Measurements from ENCODE around the gene RGS6. TPM values are rescaled to one million over a fixed set of nuclear protein-coding genes. Genes with fewer than 3 reads are reported as not detected.

RGS6 gene
- total RNA-seq, 2 experiments from 2014 or later: not detected

GRCh38 chr14:72253503-72253902, 321.3 kb downstream of the RGS6 start:
- Mint-ChIP-seq H3K36me3 (ENCODE audit: low read depth) (no peaks in the 10 kb centered on the region), H3K9me3 (peaks cover 2% of the 10 kb centered on the region), H3K27me3 (peaks cover 7% of the 10 kb centered on the region), H3K4me1 (ENCODE audit: low read depth) (peaks cover 5% of the 10 kb centered on the region), H3K4me3 (no peak overlapping the region), H3K27ac (no peak overlapping the region)
- no peak for TF ChIP-seq CTCF (IDR thresholded peaks at IDR 0.05)
- no peak for DNase-seq
- ATAC-seq: no peak
- intact Hi-C loops (cut with micrococcal nuclease): no loop called here
- ChIA-PET CTCF (no interaction called here), POLR2A (no interaction called here)

GRCh38 chr14:72254202-72254936, 322.1 kb downstream of the RGS6 start:
- Mint-ChIP-seq H3K4me1 (ENCODE audit: low read depth) (peaks cover 5% of the 10 kb centered on the region), H3K27ac (no peak overlapping the region), H3K9me3 (peaks cover 2% of the 10 kb centered on the region), H3K27me3 (peaks cover 3% of the 10 kb centered on the region), H3K36me3 (ENCODE audit: low read depth) (no peaks in the 10 kb centered on the region), H3K4me3 (no peak overlapping the region)
- POLR2A ChIA-PET: interaction anchor here (1.0 kb wide), 1 partner anchor 11 kb away, joined by 4 read pairs; no protein-coding TSS in a partner anchor
- DNase-seq (no peak), ATAC-seq (no peak)
- intact Hi-C loops (cut with micrococcal nuclease): no loop called here
- CTCF ChIA-PET: no interaction called here
- TF ChIP-seq CTCF (IDR thresholded peaks at IDR 0.05): no peak

- H3K9me3 Mint-ChIP-seq: no peaks in the 10 kb centered on the region
- TF ChIP-seq CTCF (IDR thresholded peaks at IDR 0.05): no peak
- DNase-seq: no peak
- ATAC-seq: peak; percentile 30
- peaks cover 5% of the 10 kb centered on the region for H3K4me1 Mint-ChIP-seq (ENCODE audit: low read depth)
- ChIA-PET CTCF (no interaction called here), POLR2A (interaction anchor here (1.0 kb wide), 1 partner anchor 11 kb away, joined by 4 read pairs; no protein-coding TSS in a partner anchor)
- no peak overlapping the region for H3K27ac Mint-ChIP-seq
- no peak overlapping the region for H3K4me3 Mint-ChIP-seq
- peaks cover 1% of the 10 kb centered on the region for H3K27me3 Mint-ChIP-seq
- H3K36me3 Mint-ChIP-seq (ENCODE audit: low read depth): no peaks in the 10 kb centered on the region
- intact Hi-C loops (cut with micrococcal nuclease): no loop called here
Observed at GRCh38 chr14:72254937-72255472, 322.8 kb downstream of the RGS6 start.

- Mint-ChIP-seq H3K27ac (no peak overlapping the region), H3K4me3 (no peak overlapping the region), H3K27me3 (peaks cover 1% of the 10 kb centered on the region), H3K9me3 (no peaks in the 10 kb centered on the region), H3K4me1 (ENCODE audit: low read depth) (peaks cover 5% of the 10 kb centered on the region), H3K36me3 (ENCODE audit: low read depth) (no peaks in the 10 kb centered on the region)
- POLR2A ChIA-PET: interaction anchor here (0.6 kb wide), 1 partner anchor 24 kb away, joined by 3 read pairs; no protein-coding TSS in a partner anchor
- CTCF ChIA-PET: no interaction called here
- no peak for TF ChIP-seq CTCF (IDR thresholded peaks at IDR 0.05)
- DNase-seq (peak; percentile 34), ATAC-seq (peak; percentile 77)
- intact Hi-C loops (cut with micrococcal nuclease): no loop called here
Observed at GRCh38 chr14:72256055-72256454, 323.8 kb downstream of the RGS6 start.

GRCh38 chr14:72261068-72261467, 328.8 kb downstream of the RGS6 start:
- Mint-ChIP-seq H3K9me3 (no peaks in the 10 kb centered on the region), H3K4me1 (ENCODE audit: low read depth) (peaks cover 2% of the 10 kb centered on the region), H3K4me3 (no peak overlapping the region), H3K27me3 (peaks cover 2% of the 10 kb centered on the region), H3K27ac (no peak overlapping the region), H3K36me3 (ENCODE audit: low read depth) (no peaks in the 10 kb centered on the region)
- no peak for DNase-seq
- ChIA-PET CTCF (no interaction called here), POLR2A (no interaction called here)
- intact Hi-C loops (cut with micrococcal nuclease): no loop called here
- no peak for ATAC-seq
- TF ChIP-seq CTCF (IDR thresholded peaks at IDR 0.05): no peak

Data from activated CD8-positive, alpha-beta T cell treated with anti-CD3 and anti-CD28 coated beads for 36 hours (primary cell).